AG08395 (cell line): ENCODE measurements around the gene GAREM1.
"Not testable (repeated sequence)": the region's sequence is repeated elsewhere in the genome, so short reads cannot be mapped to it uniquely, and the experiment has no call there.

Source experiments
- DNase-seq: peaks from one replicate; pipeline ENCODE4 v3.0.0; 2012; ENCODE audit warnings: mixed read lengths, low spot score

The GAREM1 gene

DNA sequence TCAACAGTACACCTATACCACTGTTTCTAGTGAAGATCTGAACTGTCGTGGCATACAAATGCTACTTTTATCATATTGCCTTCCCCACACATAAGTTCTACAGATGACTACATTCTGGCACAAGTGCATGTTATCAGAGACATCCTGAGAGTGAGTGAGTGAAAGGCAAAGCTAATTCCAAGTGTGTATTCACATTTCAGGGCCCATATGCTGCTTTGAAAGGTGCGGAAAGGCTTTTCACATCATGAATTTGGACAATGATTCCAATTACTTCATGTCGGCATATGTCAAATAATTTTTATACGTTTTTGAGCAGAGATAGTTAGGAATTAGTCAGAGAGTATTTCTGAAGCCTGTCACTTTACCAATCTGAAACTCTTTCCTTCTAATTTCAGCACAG, 101.7 kb downstream of the GAREM1 start:
- no peak for DNase-seq

DNA sequence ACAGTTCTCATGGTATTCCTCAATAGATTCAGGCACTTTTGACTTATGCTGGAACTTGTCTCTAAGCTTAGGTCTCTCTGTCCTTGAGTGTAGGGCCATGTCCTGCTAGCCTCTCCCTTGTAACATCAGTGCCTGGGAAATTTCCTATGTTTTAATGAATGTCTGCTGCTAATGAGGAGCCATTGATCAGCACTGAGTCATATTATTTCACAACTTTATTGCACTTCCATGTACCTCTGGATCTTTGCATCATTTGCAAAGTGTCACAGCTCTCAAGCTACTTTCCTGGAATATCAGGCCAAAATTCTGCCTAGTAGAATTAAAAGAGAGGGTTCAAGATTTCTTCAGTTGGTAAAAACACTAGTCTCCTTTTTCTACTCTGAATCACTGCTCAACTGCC, 102.5 kb downstream of the GAREM1 start:
- DNase-seq, result no peak

DNA sequence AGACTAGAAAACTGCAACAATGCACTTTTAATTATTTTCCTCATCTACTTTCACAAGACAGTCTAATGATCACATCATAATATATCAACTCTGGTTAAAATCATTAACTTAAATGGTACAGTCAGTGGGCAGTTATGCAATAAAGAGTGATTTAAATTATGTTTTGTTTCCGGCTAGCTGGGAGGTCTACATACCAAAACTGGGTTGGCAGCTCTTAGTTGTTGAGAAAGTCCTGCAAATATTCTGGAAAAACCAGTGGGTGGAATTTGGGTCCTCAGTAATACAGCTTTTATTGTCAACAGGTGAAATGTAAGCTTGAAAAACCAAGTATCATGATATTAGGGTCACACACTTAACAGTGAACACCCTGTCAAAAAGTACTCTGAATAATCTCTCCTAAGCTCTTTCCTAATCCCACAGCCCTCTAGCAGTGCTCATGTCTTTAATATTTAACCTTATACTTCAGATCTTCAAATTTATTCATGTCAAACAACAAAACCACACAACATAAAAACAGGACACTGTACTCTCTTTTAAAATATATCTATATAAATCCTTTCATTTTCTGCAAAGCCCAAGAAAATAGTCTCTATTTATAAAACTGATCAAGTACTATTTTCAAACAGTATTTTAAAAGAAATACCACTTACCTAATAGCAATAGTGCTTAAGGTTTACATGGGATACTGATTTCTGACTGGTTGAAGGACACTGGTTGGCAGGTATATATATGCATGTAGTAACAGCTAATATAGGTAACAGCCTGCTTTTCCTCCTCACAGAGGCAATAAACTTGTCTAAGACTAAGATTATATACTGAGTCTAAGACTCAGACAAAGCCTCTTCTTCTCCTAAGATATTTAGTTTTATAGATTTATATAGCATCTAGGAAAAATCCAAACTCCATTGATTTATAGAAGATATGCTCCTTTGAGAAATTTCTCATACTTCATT, 103.8 kb downstream of the GAREM1 start:
- DNase-seq, result peak; percentile 25

DNA sequence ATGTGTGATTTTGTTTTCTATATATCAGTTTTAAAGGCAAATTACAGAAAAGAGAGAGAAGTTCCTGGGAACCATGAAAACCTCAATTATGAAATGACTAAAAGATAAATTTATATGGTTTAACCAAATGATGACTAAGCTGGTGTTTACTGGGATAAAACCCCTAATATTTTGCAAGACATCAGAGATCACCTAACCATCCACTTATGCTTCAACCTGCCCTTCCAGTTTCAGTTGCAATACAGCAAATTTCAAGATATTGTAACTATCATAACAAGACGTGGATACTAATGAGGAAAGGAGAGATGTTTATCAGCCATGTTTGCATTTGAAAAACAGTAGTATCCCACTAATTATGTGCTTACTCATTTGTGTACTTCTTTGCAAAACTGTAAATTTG, 108.2 kb downstream of the GAREM1 start:
- no peak for DNase-seq

DNA sequence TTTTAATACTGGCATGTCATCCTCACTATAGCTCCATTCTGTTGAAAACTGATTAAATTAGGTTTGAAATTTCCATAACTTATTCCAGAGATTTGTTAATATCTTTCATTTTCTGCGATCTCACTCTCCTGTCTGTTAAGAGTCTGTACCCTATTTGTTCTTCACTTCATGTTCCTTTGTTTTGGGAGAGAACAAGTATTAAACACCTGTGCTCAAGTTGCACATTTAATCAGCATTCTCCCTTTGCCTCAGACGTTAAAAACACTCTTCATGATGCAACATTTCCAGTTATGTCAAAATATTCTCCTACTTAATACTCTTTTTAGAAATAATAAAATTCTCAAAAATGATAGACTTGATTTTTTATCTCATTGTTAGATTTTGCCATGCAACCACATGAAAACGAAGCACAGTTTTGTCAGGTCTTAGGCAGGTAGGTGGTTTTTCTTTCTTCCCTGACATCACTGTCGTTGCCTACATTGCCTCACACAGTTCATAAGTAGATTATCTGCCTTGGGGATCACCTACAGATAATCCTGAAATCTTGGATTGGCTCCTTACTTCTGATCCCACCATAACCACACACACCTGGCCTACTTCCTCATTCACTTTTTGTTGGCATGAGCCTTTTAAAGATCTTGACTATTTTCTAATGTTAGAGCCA, 109.9 kb downstream of the GAREM1 start:
- no peak for DNase-seq

DNA sequence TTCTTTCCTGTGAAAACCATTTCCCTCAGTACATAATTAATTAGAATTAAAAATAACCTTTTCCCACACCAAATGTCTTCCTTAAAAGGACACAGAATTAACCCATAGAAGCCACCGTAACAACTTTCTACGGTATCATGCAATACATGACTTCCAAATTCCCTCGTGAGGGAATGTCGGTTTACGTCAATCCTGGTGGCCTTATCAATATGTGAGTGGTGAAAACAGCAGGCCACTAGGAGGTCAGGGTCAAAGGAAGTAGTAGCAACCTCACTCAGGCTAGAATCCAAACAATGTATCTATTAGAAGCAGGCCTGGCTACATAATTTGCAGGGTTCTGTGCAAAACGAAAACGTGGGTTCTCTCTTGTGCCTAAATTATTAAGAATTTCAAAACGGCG, 112.2 kb downstream of the GAREM1 start:
- no peak for DNase-seq

DNA sequence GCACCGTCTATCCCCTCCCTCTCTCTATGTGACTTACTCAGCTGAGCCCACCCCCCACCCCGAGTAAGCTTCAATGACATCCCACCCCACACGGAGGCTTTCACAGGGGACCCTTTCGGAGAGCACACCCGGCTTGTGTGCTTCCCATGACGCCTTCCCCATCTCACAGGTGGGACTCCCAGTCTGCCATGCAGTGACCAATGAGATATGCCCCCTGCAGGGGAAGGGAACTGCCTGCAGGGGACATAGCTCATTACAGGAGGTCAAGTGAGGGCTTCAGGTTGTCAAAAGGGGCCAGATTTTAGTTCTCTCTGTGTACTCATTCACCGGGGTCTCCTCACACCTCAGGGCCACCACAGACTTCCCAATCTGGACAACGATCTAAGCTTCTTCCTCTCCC, 112.6 kb downstream of the GAREM1 start:
- no peak for DNase-seq

DNA sequence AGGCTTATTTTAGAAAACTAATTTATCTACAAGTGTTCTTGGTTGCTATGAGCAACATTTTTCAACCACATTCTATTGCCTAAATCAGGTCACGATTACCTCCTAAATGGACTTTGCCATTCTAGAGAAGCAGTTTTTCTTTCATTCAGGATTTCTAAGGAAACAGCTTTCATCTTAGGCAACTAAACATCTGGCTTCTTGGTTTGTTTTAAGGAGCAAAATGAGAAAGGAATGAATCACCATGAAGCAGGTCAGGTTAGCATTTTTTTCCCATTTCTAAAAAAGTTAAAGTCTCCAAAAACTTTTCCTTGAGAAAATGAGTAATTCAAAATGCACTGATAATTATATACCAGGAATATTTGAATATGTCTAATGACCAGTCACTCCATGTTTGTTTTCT, 114.8 kb downstream of the GAREM1 start:
- DNase-seq, result peak; percentile 9

DNA sequence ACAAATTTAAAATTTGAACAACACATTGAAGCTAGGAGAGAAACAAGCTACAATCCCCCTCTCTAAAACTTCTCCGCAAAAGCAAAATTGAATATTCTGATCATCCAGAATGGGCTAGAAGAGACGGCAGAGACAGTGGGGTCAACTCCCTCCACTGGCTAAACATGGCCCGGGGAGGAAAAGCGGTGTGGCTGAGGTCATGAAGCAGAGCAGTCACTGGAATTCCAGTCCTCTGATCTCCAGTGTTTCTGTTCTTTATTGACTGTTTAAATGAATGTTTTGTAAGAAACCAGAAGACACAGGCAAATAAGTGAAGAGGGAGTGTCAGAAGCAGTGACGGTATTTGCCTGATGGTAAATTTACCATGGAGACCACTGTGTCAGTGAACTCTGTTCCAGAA, 116.2 kb downstream of the GAREM1 start:
- no peak for DNase-seq

DNA sequence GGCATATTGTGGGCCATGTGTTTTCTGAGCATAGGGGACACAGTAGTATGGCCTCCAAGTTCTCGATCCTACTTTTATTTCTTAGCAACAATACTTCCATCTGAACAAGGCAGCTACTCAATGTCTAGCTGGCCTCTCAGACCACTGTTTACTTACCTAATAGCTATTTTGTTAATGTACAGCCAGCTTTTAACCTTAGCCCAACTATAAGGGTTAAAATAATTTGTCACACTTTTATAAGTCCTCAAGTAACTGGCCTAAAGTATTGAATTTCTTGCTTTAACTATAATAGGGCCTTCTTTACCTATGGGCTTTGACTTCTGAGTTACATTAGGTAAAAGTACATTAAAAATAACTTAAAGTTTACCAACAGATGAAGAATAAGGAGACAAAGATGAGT, 117.4 kb downstream of the GAREM1 start:
- DNase-seq, result no peak

DNA sequence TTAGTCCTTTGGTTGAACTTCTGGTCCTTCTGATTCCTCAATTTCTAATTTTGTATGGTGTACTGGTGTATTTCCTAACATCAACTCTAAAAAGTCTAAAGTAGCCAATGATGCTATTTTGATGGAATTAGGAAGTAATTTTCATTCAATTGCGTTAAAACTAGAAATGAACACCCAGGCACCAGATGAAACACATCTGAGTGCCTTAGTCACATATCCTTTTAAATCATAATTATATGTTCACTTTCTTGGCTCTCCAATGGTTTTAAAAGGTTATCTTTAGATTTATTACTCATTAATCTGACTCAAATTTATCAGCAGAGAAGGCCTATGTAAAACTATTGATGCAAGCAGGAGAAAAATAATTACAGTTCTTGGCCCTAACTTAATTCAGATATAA, 119.7 kb downstream of the GAREM1 start:
- no peak for DNase-seq

DNA sequence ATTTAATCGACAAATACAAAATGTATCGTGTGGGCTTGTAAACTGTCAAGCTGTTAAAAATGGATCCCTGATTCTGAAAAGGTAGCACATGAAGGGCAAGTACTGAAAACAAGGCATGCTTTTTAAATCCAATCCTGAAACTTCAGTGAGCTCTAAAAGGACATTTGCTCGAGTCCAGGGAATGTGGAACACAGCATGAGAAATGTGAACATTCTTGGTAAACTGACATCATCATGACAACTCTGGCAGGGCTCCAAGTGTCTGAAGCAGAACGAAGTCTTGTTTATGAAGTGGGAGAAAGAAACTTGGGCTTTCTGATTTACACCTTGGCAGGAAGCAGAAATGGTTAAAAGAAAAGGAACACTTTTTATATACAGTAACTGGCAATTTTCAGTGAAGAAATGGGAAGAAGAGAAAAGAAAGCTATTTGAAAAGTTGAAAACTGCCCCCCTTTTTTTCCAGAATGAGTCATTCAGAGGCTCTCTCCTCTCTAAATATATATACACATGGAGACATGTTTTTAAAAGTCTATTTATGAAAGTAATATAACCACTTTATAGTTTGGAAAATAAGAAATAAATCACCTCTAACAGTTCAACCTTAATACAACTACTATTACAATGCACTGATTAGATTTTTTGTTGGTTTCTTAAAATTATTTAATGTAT, 120.8 kb downstream of the GAREM1 start:
- DNase-seq, result peak; percentile 69

DNA sequence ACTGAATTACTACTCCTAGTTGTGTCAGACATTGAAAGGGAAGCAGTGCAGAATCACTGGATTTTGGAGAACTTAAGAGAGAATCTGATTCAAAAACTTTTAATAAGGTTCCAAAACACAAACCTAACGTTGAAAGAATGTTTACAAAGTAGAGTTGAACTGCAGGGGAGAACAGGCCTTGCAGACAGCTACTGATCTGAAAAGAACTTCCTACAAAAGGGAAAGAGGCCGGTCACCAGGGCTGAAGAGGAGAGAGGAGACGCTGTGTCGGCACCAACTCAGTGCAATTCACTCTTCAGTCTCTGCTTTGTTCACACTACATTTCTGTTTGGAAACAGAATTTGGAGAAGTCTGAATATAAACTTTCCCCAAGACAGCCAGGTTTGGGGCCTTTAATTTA, 124.0 kb downstream of the GAREM1 start:
- no peak for DNase-seq

DNA sequence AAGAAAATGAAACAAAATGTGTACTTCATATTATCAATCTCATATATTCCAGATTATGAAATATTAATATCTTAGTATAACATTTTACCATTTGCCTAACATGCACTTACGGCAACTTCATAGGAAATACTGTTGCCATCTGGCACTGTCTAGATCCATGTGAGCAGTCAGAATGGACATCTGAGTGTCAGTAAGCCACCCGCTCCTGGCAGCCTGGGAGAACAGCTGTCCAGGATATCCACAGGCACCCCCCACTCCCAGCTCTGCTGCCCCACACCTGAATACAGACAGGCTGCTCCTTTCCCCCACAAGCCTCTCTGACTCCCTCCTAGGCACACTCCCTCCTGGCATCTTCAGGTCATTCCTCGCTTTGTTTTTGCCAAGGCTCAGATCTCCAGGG, 127.0 kb downstream of the GAREM1 start:
- no peak for DNase-seq

DNA sequence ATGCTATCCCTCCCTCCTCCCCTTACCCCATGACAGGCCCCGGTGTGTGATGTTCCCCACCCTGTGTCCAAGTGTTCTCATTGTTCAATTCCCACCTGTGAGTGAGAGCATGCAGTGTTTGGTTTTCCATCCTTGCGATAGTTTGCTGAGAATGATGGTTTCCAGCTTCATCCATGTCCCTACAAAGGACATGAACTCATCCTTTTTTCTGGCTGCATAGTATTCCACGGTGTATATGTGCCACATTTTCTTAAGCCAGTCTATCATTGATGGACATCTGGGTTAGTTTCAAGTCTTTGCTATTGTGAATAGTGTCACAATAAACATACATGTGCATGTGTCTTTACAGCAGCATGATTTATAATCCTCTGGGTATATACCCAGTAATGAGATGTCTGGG, 129.6 kb downstream of the GAREM1 start:
- DNase-seq, result not testable (repeated sequence)

DNA sequence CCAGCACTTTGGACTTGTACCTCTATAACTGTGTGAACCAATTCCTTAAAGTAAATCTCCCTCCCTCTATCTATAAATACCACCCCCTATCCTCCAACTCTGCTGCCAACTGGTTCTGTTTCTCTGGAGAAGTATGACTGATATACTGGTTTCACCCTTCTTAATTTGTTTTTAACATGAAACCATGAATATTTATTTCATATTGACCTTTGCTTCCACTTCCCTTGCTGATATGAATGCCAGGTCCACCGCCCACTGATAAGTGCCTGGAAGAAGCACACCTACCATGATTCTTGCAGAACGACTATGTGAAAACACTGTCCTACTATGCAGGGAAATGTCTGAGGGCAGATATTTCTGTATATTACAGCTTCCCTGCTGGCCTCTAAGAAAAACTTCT, 131.6 kb downstream of the GAREM1 start:
- DNase-seq, result no peak

DNA sequence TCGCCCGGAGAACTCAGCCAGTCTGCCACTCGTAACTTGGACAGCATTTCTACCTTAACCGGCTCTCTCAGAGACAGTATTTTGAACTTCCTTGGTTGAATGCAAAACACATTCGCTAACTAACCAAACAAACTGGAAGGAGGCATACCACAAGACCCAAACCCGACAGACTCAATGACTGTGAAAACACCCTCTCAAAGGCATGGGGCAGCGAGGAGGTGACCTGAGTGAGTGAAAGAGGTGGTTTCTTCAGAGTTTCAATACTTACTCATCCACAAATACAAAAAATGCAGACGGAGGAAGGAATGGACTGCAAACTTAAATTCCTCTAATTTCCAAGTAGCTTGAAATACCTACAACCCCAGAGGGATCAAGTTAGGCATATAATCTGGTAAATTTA, 132.9 kb downstream of the GAREM1 start:
- DNase-seq, result no peak

DNA sequence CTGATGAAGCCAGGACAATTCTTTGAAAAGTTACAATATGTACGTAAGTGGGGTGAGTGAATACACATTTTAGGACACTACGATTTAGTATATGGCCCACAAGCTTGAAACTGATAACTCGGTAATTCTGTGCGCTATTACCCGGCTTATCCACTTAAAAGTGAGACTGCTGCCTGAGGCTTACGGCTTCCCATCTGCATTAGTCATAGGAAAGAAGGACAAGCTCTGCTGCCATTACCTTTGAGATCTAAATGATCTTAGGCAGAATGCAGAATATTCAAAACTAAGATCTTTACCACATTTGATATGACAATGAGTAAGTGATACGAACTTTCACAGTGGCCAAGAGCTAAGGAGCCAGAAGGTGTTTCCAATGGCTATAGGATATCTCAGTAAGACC, 133.3 kb downstream of the GAREM1 start:
- no peak for DNase-seq

DNA sequence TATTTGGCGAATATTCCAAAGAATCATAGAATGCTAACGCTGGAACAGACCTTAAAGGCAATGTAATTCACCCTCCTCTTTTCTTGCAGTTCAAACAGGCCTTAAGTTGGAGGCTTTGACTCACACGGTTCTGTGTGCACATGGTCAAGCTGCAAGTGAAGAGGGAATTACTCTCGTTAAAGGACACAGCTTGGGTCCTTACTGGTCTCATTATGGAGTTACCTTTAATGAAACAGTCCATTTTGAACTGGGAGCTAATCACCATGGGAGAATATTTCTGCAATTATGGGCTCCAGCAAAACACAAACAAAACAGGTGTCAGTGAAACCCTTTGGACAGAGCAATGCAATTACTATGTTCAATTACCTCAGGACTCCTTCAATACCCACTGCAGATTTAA, 135.5 kb downstream of the GAREM1 start:
- DNase-seq, result no peak

DNA sequence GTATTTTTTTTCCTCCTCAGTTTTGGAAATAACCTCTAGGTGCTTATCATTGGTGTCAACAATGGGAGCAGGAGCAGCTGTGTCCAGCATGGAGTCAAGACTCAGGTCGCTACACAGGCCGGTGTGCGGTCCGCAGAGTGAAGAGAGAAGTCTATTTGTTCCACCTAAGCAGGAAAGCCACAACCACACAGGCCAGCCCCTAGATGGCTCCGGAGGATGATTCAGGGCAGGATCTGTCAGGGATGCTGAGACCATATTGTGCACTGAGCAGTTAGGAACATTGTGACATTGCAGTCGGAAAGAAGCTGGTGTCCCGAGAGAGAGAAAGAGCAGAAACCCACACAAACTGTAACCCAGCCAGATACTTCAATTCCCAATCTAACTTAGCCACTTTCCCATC, 136.9 kb downstream of the GAREM1 start:
- no peak for DNase-seq

DNA sequence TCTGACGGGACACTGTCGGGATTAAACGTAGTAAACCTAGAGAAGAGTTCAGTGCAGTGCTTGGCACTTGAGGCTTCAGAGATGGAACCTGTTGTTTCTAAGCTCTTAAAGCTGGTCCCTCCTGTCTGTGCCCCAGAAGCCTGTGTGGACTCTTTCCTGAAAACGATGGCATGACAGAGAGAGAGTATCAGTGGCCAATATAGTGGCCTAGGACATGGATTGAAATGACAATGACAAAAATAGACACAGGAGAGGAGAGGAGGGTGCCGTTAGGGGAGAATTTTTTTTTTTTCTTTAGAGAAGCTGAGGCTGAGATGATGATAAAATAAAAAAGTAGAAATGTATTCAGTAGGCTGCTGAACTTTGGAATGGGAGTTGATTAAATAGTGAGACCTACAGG, 138.0 kb downstream of the GAREM1 start:
- no peak for DNase-seq

DNA sequence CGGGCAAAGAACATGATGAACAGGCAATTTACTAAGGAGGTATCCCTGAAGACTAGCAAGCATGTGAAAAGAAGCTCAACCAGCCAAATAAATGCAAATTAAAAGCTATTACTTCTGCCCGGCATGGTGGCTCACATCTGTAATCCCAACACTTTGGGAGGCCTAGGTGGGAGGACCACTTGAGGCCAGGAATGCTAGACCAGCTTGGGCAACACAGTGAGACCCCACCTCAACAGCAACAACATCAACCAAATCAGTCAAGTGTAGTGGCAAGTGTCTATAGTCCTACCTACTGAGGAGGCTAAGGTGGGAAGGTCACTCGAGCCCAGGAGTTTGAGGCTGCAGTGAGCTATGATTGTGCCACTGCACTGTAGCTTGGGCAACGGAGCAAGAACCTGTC, 141.7 kb downstream of the GAREM1 start:
- DNase-seq, result no peak

DNA sequence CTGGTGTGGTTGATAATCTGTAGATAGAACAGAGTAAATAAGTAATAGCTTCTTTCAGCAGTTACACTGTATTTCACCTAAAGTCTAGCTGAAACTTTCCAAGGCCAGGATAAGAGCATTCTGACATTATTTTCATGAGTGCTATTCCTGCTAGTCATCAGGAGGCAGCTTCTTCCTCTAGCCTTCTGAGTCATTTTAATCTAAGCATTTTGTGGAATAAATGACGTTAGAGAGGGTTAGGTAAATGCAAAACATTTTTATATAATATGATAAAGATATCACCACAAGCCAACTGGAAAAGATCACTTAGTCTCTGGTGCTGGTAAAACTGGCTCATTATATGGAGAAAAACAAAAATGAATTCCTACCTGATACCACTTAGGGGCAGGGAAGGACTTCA, 142.3 kb downstream of the GAREM1 start:
- peak; percentile 11 for DNase-seq
